Fibroblast of peridontal ligament (primary cell): ENCODE results near the gene TOM1L2.

Experiments
- DNase-seq: peaks from one replicate; pipeline ENCODE4 v3.0.0-alpha.2; 2010; ENCODE audit errors: extremely low read depth

The TOM1L2 gene

GRCh38 chr17:17899486-17899885 is 72.7 kb downstream of the TOM1L2 start:
- DNase-seq, result no peak

- DNase-seq, result no peak
Measured at GRCh38 chr17:17898673-17899072, 73.5 kb downstream of the TOM1L2 start.

- no peak for DNase-seq
Measured at GRCh38 chr17:17897442-17897841, 74.8 kb downstream of the TOM1L2 start.

- no peak for DNase-seq
Measured at GRCh38 chr17:17896746-17897145, 75.5 kb downstream of the TOM1L2 start.

- DNase-seq, result no peak
Measured at GRCh38 chr17:17893801-17894644, 78.2 kb downstream of the TOM1L2 start.

- DNase-seq, result no peak
Measured at GRCh38 chr17:17892731-17893130, 79.5 kb downstream of the TOM1L2 start.

- no peak for DNase-seq
Measured at GRCh38 chr17:17892009-17892408, 80.2 kb downstream of the TOM1L2 start.

- peak; percentile 62 for DNase-seq
Measured at GRCh38 chr17:17890773-17891759, 81.1 kb downstream of the TOM1L2 start.

GRCh38 chr17:17889922-17890321 is 82.3 kb downstream of the TOM1L2 start:
- no peak for DNase-seq

- no peak for DNase-seq
Measured at GRCh38 chr17:17888821-17889220, 83.4 kb downstream of the TOM1L2 start.

GRCh38 chr17:17888371-17888770 is 83.8 kb downstream of the TOM1L2 start:
- no peak for DNase-seq

- no peak for DNase-seq
Measured at GRCh38 chr17:17887752-17888304, 84.4 kb downstream of the TOM1L2 start.

GRCh38 chr17:17886726-17887125 is 85.5 kb downstream of the TOM1L2 start:
- no peak for DNase-seq

GRCh38 chr17:17886226-17886625 is 86.0 kb downstream of the TOM1L2 start:
- no peak for DNase-seq

- no peak for DNase-seq
Measured at GRCh38 chr17:17884391-17885357, 87.5 kb downstream of the TOM1L2 start.

GRCh38 chr17:17883801-17884200 is 88.4 kb downstream of the TOM1L2 start:
- no peak for DNase-seq

GRCh38 chr17:17882082-17882581 is 90.1 kb downstream of the TOM1L2 start:
- no peak for DNase-seq

GRCh38 chr17:17880577-17881196 is 91.5 kb downstream of the TOM1L2 start:
- DNase-seq, result no peak

GRCh38 chr17:17877529-17878358 is 94.5 kb downstream of the TOM1L2 start:
- DNase-seq, result peak; percentile 85
